WTC11 (cell line): Measurements from ENCODE around the gene AHRR.
A peak's percentile ranks its signal among the peaks of the same experiment; 100 is the strongest.

Experiments
- AFF4 ChIP-seq: sonication (generic); formaldehyde crosslinking; IDR thresholded peaks from 2 replicates; pipeline ENCODE4 v1.8.1; 2023; ENCODE audit warnings: mild to moderate bottlenecking, missing genetic modification reagents, borderline replicate concordance
- CBFB ChIP-seq: sonication (generic); formaldehyde crosslinking; IDR thresholded peaks from 2 replicates; pipeline ENCODE4 v1.8.1; 2022; ENCODE audit warnings: mild to moderate bottlenecking, low read depth, missing genetic modification reagents
- ELF4 ChIP-seq: sonication (generic); formaldehyde crosslinking; IDR thresholded peaks from 2 replicates; pipeline ENCODE4 v1.8.1; 2022; ENCODE audit warnings: low read depth, mild to moderate bottlenecking, moderate library complexity, missing genetic modification reagents
- FOXJ3 ChIP-seq: sonication (generic); formaldehyde crosslinking; IDR thresholded peaks from 2 replicates; pipeline ENCODE4 v1.9.0; 2021; ENCODE audit warnings: missing genetic modification reagents, mild to moderate bottlenecking, borderline replicate concordance
- IRF1 ChIP-seq: sonication (generic); formaldehyde crosslinking; IDR thresholded peaks from 2 replicates; pipeline ENCODE4 v1.8.0; 2023; ENCODE audit warnings: missing genetic modification reagents
- JUN ChIP-seq: sonication (generic); formaldehyde crosslinking; IDR thresholded peaks from 2 replicates; pipeline ENCODE4 v1.8.0; 2023; ENCODE audit warnings: mild to moderate bottlenecking, missing genetic modification reagents
- MAX ChIP-seq: sonication (generic); formaldehyde crosslinking; IDR thresholded peaks from 2 replicates; pipeline ENCODE4 v1.8.0; 2022; ENCODE audit warnings: mild to moderate bottlenecking, missing genetic modification reagents
- ZBTB21 ChIP-seq: sonication (generic); formaldehyde crosslinking; IDR thresholded peaks from 2 replicates; pipeline ENCODE4 v1.8.1; 2023; ENCODE audit warnings: mild to moderate bottlenecking, missing genetic modification reagents, borderline replicate concordance
- TF ChIP-seq, protein P1 (sequence below): fragments of 200-600 bp; IDR thresholded peaks from 2 replicates; pipeline ENCODE4 v1.8.0; 2022; ENCODE audit warnings: antibody characterized with exemption
- TF ChIP-seq, protein P2 (sequence below): sonication (generic); formaldehyde crosslinking; IDR thresholded peaks from 2 replicates; pipeline ENCODE4 v1.8.1; 2022; ENCODE audit warnings: low read depth, mild to moderate bottlenecking, moderate library complexity, missing genetic modification reagents, borderline replicate concordance

- TF ChIP-seq, protein P1, sequence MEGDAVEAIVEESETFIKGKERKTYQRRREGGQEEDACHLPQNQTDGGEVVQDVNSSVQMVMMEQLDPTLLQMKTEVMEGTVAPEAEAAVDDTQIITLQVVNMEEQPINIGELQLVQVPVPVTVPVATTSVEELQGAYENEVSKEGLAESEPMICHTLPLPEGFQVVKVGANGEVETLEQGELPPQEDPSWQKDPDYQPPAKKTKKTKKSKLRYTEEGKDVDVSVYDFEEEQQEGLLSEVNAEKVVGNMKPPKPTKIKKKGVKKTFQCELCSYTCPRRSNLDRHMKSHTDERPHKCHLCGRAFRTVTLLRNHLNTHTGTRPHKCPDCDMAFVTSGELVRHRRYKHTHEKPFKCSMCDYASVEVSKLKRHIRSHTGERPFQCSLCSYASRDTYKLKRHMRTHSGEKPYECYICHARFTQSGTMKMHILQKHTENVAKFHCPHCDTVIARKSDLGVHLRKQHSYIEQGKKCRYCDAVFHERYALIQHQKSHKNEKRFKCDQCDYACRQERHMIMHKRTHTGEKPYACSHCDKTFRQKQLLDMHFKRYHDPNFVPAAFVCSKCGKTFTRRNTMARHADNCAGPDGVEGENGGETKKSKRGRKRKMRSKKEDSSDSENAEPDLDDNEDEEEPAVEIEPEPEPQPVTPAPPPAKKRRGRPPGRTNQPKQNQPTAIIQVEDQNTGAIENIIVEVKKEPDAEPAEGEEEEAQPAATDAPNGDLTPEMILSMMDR: peak; percentile 48; the same call in 1 of the 2 replicates
- TF ChIP-seq ZBTB21 (CRISPR knock-in tag): no peak
- no peak for TF ChIP-seq IRF1 (CRISPR knock-in tag)
- TF ChIP-seq CBFB (CRISPR knock-in tag): no peak
- TF ChIP-seq AFF4 (CRISPR knock-in tag): no peak
- TF ChIP-seq MAX (CRISPR knock-in tag): no peak
- TF ChIP-seq JUN: no peak
- TF ChIP-seq ELF4 (CRISPR knock-in tag): no peak
- TF ChIP-seq, protein P2, sequence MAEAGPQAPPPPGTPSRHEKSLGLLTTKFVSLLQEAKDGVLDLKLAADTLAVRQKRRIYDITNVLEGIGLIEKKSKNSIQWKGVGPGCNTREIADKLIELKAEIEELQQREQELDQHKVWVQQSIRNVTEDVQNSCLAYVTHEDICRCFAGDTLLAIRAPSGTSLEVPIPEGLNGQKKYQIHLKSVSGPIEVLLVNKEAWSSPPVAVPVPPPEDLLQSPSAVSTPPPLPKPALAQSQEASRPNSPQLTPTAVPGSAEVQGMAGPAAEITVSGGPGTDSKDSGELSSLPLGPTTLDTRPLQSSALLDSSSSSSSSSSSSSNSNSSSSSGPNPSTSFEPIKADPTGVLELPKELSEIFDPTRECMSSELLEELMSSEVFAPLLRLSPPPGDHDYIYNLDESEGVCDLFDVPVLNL: no peak
- TF ChIP-seq FOXJ3 (CRISPR knock-in tag): no peak
These were observed 4.3 kb upstream of the AHRR start for GRCh38 chr5:317086-317811.
